Loucy (cell line): Measurements from ENCODE around the gene LRRC46.

ENCODE experiments used
- EZH2phosphoT487 ChIP-seq: fragments of 200-600 bp; IDR thresholded peaks from 2 replicates; pipeline ENCODE4 v1.6.1; 2018; ENCODE audit warnings: antibody characterized with exemption, mild to moderate bottlenecking, moderate library complexity, borderline replicate concordance
- TF ChIP-seq, protein P1 (sequence below): fragments of 200-600 bp; sonication (generic); conservative IDR thresholded peaks from 2 replicates; pipeline ENCODE4 v1.5.1; 2014; ENCODE audit warnings: mild to moderate bottlenecking, antibody characterized with exemption, low read length

GRCh38 chr17:47872019-47872650, 40.7 kb downstream of the LRRC46 start:
- TF ChIP-seq, protein P1, sequence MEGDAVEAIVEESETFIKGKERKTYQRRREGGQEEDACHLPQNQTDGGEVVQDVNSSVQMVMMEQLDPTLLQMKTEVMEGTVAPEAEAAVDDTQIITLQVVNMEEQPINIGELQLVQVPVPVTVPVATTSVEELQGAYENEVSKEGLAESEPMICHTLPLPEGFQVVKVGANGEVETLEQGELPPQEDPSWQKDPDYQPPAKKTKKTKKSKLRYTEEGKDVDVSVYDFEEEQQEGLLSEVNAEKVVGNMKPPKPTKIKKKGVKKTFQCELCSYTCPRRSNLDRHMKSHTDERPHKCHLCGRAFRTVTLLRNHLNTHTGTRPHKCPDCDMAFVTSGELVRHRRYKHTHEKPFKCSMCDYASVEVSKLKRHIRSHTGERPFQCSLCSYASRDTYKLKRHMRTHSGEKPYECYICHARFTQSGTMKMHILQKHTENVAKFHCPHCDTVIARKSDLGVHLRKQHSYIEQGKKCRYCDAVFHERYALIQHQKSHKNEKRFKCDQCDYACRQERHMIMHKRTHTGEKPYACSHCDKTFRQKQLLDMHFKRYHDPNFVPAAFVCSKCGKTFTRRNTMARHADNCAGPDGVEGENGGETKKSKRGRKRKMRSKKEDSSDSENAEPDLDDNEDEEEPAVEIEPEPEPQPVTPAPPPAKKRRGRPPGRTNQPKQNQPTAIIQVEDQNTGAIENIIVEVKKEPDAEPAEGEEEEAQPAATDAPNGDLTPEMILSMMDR, result no peak
- no peak for TF ChIP-seq EZH2phosphoT487
